ENCODE measurements around the gene BEND7.
A peak's percentile ranks its signal among the peaks of the same experiment; 100 is the strongest.
"Not testable (repeated sequence)": the region's sequence is repeated elsewhere in the genome, so short reads cannot be mapped to it uniquely, and the experiment has no call there.

BEND7 gene

DNA sequence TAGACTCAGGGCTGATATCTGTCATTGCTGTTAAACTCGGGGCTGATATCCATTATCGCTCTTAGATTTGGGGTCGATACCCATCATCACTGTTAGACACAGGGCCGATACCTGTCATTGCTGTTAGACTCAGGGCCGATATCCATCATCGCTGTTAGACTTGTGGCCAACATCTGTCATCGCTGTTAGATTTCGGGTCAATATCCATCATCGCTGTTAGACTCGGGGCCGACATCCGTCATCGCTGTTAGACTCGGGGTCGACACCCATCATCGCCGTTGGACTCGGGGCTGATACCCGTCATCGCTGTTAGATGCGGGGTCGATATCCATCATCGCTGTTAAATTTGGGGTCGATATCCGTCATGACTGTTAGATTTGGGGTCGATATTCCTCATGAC, 54.8 kb downstream of the BEND7 start:
- no peak for DNase-seq

GRCh38 chr10:13472359-13472758, 56.5 kb downstream of the BEND7 start:
- DNase-seq, result no peak

DNA sequence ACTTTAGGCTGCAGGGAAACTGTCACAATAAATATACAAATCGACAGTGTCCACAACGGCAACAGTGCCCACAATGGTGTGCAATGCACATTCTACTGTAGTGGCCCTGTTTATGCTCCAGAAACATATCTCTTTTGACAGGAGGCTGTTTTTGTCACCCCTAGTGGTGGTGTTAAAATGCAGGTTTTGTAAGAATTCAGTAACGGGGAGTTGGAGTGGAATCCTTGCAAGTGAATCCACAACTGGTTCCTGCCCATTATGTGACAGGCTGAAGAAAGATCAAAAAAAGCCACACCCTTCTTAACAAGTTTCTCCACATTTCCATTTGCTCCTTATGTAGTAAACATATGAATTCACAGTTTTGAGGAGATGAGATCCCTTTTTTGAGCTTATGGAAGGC, 58.5 kb downstream of the BEND7 start:
- DNase-seq, result no peak

- DNase-seq, result no peak
Observed at GRCh38 chr10:13462551-13462950, 66.3 kb downstream of the BEND7 start.

- DNase-seq, result no peak
Observed at GRCh38 chr10:13458687-13459012, 70.2 kb downstream of the BEND7 start.

DNA sequence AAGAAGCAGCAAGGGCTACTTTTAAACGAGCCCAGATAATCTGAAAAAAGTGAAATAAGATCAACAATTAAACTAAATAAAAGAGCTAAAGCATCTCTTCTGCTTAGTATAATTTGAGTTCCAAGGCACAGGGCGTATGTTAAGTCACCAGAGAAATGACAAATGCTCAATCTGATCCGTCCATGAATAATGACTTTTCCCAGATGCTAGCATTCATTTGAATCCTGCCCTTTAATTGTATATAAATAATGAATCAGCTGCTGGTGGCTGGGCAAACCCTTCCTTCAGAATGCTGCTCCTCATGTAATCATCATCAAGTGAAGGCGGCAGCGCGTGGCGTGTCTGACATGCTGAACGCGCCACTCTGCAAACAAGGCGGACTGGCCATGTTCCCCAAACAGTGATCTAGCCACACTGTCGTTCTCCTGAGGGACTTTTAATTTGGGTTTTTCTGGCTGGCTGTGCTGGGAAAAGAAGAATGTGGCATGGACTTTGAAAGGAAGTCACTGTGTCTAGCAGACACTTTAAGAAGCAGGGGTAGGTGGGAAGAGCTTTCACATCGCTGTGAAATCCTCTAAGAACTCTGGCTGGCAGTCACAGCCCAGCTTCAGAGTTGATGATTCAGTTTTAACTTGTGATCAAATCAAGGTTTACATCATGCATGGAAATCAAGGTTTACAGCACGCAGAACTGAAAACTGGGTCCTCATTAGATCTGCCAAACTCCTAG, 70.7 kb downstream of the BEND7 start:
- peak; percentile 39 for DNase-seq

GRCh38 chr10:13453896-13454295, 74.9 kb downstream of the BEND7 start:
- no peak for DNase-seq

DNA sequence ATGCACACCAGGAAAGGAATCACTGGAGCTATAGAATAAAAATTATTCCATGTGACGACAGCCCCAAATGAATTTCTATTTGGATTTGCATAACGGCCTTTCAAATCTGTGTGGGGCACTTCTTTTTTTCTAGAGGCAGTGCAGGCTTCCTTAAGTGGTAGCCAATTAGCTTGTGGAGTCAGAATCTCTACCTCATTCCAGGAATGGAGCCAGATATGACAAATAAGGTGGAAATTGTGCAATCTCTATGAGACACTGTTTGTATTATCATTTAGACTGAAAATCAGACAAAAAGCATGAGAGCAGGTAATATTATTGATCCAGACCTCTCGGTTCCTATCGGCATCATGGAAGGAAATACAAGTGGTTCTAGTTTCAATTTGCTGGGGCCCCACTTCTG, 78.7 kb downstream of the BEND7 start:
- DNase-seq, result no peak

DNA sequence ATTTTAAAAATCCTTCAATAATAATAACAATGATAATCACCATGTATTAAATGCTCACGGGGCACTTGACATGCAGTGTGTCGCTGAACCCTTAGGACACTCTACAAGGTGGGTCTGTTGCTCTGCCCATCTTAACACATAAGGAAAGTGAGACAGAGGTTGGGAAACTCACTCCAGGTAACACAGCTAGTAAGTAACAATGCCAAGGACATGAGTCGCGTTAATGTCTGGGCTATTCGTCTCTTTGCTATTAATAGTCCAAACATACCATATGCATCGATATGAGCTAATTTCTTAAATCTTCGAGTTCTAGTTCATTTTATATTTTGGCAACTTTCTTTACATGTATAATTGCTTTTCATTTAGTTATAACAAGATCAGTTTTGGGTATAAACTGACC, 79.5 kb downstream of the BEND7 start:
- no peak for DNase-seq

GRCh38 chr10:13448216-13448615, 80.6 kb downstream of the BEND7 start:
- no peak for DNase-seq

DNA sequence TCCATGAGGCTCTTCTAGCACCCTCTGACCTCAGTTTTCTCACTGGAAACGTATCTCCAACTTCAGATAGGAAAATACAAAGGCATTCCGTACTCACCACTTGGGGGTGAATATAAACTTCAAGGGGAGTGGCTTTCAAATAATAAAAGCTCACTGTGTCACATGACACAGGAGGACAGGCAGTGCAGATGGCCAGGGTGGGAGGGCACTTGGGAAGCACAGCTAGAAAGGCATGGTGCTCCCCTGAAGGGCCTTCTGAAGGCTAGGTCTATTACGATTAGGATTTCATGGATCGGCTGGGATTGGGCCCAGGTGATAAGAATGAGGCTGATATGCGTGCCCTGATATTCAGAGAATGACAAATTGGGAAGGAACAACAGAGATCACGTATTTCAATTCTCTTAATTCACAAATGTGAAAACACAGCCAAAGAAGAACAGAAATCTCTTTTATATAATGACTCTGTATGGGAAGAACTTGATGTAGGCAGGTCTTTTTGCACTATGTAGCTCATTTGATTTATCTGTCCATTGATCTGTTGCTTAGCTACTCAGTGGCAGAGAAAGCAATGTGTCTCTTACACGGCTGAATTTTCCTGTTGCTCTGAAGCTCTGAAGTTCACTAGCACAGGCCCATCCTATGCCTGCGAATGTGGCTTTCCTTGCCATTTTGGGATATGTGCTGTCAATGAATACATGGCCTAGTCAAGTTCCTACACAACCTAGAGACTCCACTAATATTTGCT, 83.0 kb downstream of the BEND7 start:
- DNase-seq, result no peak

- DNase-seq, result no peak
Observed at GRCh38 chr10:13441476-13441875, 87.3 kb downstream of the BEND7 start.

DNA sequence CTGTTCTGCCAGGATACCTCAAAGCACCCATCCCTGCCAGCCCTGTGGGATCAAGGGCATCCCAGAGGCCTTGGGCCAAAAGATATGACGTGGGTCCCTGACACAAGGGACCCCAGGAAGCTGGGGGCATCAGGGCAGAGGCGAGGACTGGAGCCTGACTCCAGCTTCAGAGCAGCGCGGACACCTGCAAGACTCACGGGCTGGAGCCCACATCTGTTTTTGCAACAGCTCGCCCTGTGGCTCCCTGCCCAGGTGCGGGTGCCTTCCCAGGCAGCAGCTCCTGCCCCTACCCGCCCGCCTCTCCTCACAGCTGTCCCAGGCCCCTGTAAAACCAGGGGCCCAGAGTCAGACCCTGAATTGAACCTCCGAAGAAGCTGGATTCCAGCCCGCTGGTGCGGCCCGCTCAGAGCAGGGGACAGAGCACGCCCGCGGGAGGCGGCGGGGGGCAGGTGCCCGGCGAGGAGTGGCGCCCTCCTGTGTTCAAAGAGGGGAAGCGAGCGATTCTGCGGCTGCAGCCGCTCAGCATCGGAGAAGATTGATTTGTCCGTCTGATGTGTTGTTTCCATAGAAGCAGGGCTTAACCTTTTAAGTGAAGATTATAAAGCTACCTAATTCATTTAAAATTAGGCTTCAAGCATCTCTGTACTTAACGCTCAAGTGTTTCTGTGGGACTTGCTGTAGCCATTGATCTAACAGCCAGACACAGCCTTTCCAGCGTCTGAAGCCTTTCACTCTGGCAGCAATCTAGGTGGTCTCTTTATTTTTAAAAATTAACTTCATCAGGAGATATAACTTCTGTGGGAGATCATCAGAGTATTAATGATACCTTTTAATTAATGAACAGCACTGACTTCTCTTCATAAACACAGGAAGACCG, 88.4 kb downstream of the BEND7 start:
- DNase-seq, result peak; percentile 90

GRCh38 chr10:13439313-13440184, 89.3 kb downstream of the BEND7 start:
- peak; percentile 67 for DNase-seq

GRCh38 chr10:13437026-13437555, 91.7 kb downstream of the BEND7 start:
- DNase-seq, result no peak

GRCh38 chr10:13427943-13428342, 100.9 kb downstream of the BEND7 start:
- DNase-seq, result not testable (repeated sequence)

- no peak for DNase-seq
Observed at GRCh38 chr10:13425397-13425796, 103.4 kb downstream of the BEND7 start.

DNA sequence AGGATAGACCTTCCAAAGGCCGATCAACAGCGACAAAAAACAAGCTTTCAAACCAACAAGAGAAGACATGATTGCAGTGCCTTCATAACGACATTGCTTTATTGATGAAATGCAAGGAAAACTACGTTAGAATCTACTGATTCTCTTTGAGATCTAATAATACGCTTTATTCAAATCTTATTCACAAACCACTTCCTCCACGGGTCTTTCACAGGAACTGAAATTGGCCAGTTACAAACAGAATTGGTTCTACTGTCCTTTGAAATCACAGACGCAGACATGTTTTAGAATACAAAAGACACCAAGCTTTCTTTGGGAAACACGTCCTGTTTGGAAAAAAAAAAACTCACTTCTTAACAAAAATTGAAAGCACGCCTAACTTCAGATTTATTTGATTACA, 106.0 kb downstream of the BEND7 start:
- DNase-seq, result no peak

GRCh38 chr10:13421382-13421917, 107.4 kb downstream of the BEND7 start:
- no peak for DNase-seq

DNA sequence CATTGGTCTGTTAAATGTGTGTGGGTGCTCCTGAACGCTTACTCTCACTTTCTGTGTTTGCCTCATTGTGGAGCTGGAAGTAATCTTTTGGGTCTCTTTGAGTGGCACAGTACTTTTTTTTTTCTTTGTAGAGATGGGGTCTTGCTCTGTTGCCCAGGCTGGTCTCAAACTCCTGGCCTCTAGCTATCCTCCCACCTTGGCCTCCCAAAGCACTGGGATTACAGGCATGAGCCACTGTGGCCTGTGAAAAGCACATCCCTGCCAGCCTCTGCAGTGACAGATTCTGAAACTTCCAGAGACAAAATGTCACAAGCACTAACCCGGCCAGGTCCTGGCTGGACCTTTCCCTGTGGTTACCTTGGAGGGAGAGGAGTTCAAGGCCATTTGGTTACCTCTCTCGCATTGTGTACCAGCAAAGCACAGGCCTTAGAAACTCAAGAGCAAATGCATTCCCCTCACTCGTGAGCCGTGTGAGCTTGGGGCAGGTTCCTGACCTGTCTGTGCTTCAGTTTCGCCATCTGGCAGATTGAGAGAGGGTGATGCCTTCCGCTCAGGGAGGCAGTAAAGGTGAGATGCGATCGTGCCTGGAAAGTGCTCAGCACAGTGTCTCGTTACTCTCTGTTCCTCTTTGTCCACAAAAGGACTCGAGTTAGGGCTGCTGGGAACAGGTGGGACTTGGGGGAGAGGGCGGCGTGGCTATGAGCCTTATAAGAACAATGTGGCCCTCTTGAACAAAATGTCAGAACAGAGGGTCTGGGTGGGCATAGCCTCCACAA, 108.1 kb downstream of the BEND7 start:
- DNase-seq, result no peak

DNA sequence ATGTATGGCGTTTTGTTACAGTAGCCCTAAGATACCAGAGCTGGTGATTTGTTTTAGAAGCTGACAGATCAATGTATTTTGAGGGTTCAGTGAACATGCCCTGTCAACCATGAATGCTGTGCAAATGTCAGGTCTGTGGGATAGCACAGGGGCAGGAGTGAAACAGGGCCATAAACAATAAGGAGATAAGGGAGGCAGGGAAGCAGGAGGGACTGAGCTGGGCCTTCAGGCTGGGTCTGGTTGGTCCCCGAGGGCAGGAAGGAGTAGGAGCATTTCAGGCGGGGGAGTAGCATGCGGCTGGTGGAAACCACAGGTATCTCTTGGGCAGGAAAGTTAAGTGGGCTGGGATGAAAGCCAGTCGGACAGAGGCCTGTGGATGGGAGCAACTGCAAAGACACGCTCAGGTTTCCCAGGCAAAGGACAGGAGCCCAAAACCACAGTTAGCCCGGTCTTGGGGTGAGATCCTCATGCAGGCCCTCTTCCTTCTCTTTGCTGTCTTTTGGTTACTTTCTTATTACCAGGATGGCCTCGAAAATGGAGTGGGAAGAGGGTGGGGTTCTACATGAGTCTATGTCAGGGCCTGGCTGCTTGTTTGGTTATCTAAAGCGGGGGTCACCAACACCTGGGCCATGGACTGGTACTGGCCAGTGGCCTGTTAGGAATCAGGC, 111.2 kb downstream of the BEND7 start:
- peak; percentile 77 for DNase-seq
